ENCODE data around the gene CASP3.

CASP3 gene

DNA sequence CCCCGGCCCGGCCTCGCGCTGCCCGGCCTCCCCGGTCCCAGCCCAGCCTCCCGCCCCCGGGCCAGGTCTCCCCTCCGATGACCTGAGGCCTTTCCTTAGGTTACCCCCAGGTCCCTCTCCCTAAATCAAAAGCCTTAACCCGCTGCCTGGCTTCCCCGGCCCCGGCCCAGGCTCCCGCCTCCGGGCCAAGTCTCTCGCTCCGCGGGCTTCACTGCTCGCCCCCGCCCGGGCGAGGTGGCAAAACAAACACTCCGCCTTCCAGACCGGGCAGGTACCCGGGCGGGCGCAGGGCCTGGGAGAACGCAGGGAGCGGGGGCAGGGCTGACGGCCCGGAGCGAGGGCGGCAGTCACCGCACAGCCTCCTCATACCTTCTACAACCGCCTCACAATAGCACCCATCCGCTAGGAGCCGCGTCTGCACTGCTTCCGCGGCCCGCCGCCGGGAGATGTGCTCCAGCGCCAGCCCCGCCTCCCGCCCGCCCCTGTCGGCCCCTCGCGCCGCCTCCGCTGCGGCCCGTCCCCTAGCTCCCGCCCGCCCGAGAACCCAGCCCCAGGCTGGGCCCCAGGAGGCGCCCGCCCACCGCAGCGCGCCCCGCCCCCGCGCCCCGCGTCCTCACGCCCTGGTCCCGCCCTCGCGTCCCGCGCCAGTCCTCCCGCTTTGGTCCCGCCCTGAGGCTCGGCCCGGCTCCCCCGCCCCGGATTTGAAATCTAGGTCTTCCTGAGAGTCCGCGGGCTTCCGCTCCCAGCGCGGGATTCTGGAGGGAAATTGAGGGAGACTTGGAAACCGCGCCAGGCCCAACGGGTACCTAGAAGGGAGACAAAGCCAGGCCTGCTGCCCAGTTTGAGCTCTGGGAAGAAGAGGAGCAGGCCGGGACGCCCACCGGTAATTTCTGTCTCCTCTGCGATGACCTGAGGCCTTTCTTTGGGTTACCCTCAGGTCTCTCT lies at the start of gene CASP3, which contains the start of gene PRIMPOL:
Gene CASP3 (minus strand): TSS at position 422 of the 945 bp plus-strand sequence. CDS start 10,994 bp downstream, outside the sequence.
Gene PRIMPOL (plus strand): TSS at position 713 of the 945 bp plus-strand sequence. CDS start 7,403 bp downstream, outside the sequence.
- DNase-seq (ENCODE audit: low spot score) = peak; percentile 20

DNA sequence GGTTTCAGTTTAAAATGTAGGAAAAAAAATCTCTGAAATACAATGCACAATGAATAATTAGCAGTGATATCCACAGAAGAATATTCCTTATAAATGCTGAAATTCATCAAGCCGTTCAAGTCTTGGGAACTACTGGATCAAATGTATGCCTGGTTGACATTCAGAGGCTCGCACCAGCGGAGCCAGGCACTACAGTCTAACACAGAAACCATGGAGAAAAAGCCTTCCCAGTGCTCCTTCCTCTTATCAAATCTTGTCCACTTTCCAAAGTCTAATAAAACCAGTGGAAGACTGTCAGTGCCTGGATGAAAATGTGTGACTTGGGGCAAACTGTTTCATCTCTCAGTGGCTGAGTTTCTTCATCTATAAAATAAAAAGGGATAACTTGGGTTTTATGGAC lies 48.7 kb upstream of the CASP3 start:
- no peak for DNase-seq (ENCODE audit: low spot score)

DNA sequence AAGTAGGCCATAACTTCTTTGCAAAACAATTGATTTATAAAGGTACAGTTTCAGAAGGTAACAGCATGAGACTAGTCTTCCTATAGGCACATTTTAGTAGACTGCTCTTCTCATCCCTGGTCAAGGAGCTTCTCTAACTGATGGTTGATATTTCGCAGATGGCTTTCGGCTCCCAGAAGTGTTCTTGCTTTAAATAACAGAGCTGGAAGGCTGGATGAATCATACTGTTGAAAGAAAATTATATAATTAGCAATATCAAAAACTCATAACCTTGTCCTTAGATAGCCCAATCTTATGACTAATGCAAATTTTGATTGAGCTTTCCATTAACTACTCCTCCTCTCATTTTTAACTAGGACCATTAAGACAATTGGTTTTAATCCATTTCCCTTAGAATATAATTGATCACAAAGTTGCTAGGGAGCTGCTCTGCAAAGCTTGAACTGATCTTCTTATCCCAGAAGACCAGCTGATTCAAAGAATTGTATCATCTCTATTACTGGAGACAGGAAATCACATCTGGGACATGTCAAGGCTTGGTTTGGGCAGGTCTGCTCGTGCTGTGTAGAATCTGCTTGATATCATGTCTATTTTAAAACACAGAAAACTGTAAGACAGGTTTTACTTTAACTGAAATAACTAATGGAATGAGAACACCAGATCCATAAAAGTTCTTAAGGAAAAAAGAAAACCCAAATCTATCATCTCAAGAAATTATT lies 46.1 kb upstream of the CASP3 start:
- DNase-seq (ENCODE audit: low spot score) = no peak

DNA sequence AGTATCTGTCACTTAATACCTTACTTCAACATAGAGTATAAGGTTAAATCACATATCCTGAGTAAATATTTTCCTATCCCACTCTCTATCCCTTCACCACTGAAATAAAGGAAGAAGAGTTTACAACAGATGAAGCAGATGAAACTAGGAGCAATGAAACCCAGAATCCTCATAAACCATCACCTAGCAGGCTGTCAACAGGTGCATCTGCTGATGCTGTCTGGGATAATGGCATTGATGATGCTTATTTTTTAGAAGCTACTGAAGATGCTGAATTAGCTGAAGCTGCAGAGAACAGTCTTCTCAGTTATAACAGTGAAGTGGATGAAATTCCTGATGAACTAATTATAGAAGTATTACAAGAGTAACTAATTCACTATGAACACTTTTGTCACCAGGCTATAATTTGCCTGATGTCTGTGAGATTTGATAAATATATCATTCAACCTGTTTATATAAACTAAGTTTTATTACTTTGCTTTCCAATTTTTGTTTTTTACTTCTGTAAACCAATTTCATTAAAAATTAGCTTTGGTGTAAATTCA lies 45.2 kb upstream of the CASP3 start:
- DNase-seq (ENCODE audit: low spot score) = no peak

DNA sequence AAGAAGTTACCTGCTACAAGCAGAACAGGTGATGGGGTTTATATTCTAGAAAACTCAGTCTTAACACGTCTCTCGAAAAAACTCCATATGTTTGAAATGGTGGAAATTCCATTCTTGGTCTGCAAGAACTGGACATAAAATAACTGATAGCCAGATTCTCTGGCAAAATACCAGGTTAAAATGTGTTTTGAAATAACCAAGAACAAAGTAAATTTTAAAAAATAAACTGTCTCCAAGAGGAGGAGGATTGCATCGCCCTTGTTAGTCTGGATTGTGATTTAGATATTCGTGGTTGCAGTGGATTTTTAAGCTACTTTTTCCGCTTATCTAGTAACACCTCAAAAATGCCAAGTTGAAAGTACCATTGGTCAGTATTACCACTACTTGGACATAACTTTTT lies 43.8 kb upstream of the CASP3 start:
- no peak for DNase-seq (ENCODE audit: low spot score)

DNA sequence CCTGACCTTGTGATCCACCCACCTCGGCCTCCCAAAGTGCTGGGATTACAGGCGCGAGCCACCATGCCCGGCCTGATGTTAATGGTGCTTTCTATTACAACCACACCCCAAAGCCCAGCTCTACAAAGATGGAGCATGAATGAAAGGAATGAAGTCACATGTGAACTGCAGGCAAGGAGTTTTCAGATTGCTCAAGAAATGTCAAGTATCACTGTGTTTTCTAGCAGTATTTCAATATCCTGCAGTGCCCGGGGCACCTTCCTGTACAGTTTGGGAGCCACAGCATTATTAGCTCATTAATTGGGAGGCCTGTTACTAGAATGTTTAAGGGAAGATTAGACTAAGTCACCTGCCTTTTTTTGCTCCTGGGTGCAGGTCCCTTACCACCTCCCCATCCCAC lies 40.4 kb upstream of the CASP3 start:
- no peak for DNase-seq (ENCODE audit: low spot score)

DNA sequence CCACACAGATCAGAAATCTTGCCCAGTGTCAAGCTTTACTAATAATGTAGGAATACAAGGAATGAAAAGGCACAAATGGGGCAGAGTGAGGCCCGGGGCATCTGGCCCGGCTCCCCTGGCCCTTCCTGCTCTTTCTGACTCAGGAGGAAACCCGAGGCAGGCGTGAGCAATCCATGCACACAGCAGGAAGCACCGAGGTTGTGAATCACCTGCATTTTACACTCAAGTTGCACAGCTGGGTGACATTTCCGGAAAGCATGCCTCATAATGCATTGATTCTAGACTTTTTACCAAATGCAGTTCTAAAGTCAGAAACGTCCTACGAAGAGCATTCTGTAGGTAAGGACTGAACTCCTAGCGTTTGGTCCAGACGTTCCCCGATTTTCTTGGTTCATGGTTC lies 39.2 kb upstream of the CASP3 start:
- no peak for DNase-seq (ENCODE audit: low spot score)

DNA sequence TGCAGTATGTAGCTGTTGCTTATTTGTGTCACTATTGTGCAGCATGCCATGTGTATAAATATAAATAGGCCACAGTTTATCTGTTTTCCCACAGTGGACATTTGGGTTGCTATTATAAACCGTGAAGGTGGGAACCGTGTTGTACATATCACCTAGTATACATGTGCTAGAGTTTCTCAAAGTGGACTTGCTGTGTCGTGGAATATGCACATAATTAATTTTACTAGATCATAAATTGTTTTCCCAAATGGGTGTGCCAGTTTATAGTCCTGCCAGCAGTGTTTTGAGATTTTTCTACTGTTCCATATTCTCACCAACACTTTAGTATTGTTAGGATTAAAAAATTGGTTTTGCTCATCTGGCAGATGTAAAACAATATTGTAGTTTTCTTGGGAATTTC lies 38.8 kb upstream of the CASP3 start:
- no peak for DNase-seq (ENCODE audit: low spot score)

DNA sequence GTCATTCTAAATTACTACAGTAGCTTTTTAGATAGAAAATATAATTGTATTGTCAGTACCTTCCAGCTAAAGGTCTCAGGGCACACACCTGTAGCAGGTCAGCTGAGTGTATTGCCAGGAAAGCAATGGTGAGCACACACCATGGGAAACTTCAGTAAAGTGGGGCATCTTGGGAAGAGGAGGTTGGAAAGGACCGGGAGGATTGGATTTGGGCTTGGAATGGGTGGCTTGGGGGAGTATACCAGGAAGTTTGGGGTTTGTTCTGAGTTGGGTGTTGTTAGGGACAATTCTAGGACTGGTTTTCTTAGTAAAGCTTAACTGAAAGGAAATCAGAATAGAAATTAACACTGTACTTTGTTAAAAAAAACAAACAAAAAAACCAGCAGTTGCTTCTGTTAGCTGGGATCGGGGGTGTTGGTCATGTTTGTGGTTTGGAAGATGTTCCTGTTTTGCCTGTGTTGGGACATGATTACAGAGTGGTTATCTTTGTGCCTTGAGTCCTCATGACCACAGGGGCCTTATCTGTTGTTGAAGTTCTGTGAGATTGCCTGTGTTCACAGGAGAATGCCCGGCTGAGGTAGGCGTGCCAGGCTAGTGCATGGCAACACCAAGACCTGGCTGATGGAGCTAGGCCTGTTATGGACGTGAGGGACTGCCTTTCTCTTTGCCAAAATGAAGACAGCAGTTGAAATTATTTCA lies 35.4 kb upstream of the CASP3 start:
- DNase-seq (ENCODE audit: low spot score) = no peak

DNA sequence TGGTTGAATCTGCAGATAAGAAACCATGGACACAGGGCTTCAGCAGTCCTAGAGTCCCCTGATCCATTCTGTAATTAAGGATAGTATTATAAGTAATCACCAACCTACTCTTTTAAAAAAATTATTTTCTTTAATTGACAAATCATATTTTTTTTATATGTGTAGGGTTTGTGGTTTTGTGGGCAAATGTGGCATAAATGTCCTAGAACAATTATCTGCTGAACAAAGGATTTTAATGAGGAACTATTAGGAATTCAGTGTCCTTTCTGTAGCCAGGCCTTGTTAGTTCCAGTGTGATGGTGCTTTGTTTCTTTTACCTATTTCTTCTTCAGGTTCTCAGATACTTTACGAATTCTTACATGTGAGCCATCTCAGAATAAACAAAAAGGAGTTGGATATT lies 32.7 kb upstream of the CASP3 start:
- no peak for DNase-seq (ENCODE audit: low spot score)

DNA sequence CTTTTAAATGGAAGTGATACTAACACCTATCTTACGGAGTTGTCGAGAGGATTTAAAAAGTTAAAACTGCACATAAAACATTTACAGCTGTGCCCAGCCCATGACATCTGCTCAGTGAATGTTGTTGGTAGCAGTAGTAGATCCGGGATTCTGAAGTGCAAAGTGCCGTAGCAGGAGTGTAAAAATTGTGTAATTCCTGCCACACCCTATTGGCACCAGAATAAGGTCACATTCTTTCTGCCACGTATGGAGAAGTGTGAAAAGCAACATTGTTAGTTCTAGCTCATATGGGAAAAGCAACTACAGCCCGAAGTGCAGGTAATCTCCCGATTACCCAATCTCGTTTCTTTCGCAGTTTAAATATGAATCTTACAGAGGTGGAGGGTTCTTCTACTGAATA lies 31.5 kb upstream of the CASP3 start:
- no peak for DNase-seq (ENCODE audit: low spot score)

DNA sequence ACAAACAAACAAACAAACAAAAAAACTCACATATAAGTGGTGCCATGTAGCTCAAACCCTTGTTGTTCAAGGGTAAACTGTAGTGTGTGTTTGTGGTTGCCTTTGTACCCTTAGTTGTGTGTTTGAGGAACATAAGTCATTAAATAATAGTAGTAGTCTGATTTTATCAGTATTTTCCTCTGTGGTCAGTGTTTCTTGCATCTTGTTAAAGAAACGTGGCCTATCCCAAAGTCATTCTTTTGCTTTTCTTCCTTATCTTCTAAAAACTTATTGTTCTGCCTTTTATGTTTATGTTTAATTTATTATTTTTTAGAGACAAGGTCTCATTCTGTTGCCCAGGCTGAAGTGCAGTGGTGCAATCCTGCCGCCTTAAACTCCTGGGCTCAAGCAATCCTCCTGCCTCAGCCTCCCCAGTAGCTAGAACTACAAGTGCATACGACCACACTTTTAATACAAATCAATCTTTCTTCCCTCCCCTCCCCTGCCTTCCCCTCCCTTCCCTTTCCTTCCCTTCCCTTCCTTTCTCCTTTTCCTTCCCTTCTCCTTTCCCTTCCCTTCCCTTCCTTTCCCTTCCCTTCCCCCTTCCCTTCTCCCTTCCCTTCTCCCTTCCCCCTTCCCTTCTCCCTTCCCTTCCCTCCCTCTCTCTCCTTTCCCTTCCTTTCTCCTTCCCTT lies 26.7 kb upstream of the CASP3 start:
- DNase-seq (ENCODE audit: low spot score) = no peak

DNA sequence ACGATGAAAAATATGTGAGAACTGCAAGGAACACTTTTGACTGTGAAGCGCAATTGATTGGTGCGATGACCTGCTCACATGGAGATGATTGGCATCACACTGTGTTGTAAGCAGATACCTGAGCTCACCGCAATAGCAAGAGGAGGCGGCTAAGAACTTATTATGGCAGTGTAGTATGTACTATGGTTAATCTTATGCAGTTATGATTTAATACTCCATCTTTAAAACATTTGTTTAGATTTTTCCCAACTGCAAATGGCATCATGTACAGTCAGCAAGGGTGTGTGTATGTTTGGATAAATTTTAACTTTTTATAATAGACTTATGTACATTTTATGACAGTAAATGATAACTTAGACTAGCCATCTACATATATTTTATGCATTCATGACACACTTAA lies 25.8 kb upstream of the CASP3 start:
- DNase-seq (ENCODE audit: low spot score) = no peak

DNA sequence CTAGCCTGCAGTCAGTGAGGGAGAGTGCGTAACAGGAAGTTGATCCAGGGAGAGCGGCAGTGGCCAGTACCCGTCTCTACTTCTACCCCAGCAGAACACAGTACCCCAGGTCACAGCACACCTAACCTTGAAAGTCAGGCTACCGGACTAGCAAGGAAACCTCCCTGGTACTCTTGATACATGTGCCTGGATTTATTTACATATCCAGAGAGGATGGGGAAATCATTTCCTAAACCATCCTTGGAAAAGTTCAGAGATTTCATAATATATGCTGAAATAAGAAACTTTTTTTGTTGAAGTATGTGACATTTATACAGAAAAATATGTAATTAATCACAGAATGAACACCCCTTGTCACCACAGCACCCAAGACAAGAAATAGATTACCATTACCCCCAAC lies 24.8 kb upstream of the CASP3 start:
- no peak for DNase-seq (ENCODE audit: low spot score)

DNA sequence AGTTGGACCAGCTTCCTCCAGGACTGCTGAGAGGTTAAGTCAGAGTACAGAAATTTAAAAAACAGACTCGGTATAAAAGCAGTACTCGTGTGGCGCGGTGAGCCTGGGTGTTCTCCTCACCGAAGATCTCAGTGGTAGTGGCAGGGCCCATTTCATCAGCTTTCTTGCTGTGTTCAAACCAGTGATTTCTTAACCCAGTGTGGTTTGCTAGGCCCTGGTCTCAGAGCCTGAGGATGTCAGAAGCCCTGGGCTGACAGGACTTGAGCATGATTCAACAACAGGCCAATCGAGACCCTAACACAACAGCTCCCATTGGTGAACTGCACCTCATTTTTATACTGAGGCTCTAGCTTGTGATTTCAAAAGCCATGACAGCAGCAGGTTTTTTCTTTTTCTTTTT lies 23.5 kb upstream of the CASP3 start:
- DNase-seq (ENCODE audit: low spot score) = no peak

DNA sequence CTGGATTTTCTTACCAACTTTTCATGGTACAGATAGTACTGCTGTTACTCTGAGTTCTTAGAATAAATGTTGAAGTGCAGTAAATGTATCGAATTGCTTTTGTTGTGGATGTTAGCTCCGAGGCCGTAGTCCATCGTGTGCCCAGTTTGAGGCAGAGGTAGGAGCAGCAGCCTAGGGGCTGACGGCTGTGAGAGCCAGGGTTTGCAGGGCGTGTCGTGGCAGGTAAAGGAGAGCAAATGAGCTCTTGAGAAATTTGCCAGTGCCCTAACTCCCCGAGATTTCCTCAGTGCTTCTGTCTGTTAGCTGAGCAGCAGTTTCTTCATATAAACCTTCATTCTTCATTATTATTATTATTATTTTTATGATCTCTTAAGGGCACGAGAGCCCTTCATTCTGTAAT lies 21.9 kb upstream of the CASP3 start:
- no peak for DNase-seq (ENCODE audit: low spot score)

DNA sequence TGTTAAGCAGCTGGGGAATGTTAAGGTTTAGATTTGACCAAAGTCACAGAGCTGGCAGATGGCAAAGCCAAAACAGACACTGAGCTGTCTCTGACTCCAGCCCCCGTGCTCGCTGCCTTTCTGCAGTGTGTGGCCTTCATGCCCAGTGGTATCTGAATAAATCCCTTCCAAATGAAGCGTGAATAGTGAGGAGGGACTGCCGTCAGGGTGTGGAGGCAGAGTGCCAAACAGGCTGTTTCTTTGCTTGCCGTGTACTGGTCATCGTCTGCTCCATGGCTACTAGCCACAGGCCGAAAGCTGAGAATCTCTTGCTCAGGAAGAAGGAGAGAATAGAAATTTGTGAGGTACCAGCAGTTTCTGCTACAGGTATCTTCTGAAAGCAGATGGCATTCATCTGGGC lies 20.0 kb upstream of the CASP3 start:
- DNase-seq (ENCODE audit: low spot score) = no peak

DNA sequence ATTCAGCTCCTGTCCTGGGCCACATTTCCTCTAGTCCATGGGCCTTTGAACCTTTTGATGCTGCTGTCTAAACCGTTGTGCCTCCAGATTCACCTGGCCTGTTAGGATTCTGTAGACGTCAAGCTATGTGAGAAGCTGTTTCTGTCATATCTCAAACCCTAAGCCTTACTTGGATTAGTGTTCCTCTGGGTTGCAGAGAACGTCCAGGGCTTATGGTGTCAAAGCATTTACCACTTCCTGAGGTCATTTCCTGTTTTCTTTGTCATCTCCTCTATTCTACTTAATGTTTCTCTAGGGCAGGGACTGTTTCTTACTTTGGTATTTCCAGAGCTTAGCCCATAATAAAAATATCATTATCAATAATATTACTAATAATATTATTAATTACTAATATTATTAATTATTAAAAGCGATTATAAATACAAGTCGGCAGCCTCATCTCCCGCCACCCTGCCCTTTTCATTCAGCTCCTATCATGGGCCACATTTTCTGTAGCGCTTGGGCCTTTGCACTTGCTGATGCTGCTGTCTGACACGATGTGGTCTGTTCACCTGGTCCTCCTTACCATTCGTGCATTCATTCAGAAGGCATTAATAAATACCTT lies 19.4 kb upstream of the CASP3 start:
- no peak for DNase-seq (ENCODE audit: low spot score)

DNA sequence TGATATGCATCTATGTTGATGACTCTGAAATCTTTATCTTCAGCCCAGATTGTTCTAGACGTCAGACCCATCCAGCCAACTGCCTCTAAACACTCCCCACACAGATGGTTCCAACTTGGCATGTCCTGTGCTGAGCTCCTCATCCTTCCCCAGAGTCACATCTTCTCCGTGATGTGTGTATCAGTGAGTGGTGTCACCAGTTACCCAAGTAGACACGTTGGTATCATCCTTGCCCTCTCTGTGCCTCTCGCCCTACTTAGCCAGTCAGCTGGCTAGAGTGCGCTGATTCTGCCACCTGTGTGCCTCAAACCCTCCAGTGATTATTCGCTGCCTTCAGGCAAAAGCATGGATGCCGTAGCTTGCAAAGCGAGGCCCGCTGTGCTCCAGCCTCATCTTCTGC lies 18.8 kb upstream of the CASP3 start:
- DNase-seq (ENCODE audit: low spot score) = no peak

DNA sequence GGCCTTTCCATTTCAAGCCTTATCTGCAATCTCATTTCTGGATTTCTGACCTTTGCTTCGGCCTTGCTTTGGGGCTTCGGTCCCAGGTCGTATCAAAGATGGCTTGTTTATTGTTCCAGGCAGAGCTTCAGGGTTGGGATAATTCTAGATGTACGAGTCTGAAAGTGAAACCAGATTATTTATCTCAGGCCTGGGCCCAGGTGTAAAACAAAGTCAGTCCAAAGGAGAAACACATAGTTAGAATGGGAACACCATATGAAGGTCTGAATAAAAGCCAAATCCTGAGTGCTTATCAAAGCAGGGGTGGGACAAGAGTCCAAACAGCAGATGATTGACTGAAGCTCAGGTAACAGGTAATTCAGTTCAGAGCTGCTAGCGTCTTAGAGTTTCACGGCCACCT lies 17.4 kb upstream of the CASP3 start:
- DNase-seq (ENCODE audit: low spot score) = no peak

DNA sequence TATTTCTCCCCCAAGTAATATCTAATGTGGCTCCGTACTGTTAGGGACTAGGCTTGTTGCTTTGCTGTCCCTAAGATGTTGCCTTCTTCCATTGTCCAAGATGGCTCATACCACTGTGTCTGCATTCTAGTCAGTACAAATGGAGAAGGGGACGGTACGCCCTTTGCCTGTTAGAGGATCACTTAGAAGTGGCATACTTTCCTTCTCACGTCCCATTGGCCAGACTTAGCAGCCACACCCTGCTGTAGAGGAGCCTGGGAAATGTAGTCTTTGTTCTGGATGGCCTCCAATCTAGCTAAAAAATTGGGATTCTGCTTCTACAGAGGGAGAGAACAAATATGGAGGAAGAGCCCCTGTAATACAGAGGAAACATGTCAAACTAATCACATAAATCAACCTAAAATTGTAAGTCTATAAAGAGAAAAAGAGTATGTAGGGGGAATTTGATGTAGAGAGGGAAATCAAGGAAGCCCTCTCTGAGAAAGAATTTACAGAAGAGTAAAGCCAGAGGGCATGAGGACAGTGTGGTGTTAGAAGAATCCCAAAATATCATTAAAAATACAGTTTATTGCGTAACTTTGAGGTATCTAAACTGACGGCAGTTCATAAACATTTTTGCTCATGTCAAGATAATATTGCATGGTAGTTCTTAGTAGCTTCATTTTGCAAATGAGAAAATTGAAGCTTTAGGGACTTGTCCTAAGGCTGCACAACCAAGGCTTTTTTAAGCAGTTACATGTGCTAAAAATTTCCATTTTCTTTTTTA lies 15.4 kb upstream of the CASP3 start:
- no peak for DNase-seq (ENCODE audit: low spot score)

Data from HuH-7 (cell line).